Stomach (tissue), 9 donors: ENCODE data around the gene CEP85L. TPM values are rescaled to one million over a fixed set of nuclear protein-coding genes. Genes with fewer than 3 reads are reported as not detected.

ENCODE experiments used
- DNase-seq, 2 donors: peaks; one replicate each; pipeline versions ENCODE4 v3.0.0 to v3.0.0-alpha.2; 2013 to 2019
- H3K27ac ChIP-seq, 5 donors: fragments of 200-600 bp in 4 of 5; sonication (generic) in 4 of 5; one replicate each; pipeline ENCODE4 v1.5.1; 2013 to 2019; ENCODE audit warnings: mild to moderate bottlenecking in 1 of 5, moderate library complexity in 1 of 5
- H3K27me3 ChIP-seq, 3 donors: fragments of 200-600 bp; sonication (generic); one replicate each; pipeline ENCODE4 v1.5.1; 2017 to 2019; ENCODE audit warnings: mixed run types in 1 of 3
- H3K36me3 ChIP-seq, 4 donors: fragments of 200-600 bp; sonication (generic); 1 replicate in 3 of 4; 2 replicates in 1 of 4; pipeline ENCODE4 v1.5.1; 2016 to 2019
- H3K4me1 ChIP-seq, 4 donors: fragments of 200-600 bp; sonication (generic); one replicate each; pipeline ENCODE4 v1.5.1; 2016 to 2019
- H3K4me3 ChIP-seq, 4 donors: fragments of 200-600 bp; sonication (generic) in 3 of 4; one replicate each; pipeline ENCODE4 v1.5.1; 2016 to 2019; ENCODE audit warnings: mild to moderate bottlenecking in 1 of 4
- H3K9me3 ChIP-seq, 4 donors: fragments of 200-600 bp; sonication (generic); one replicate each; pipeline ENCODE4 v1.5.1; 2016 to 2019
- CTCF ChIP-seq, 7 experiments: fragments of 450-650 bp in 4 of 7; fragments of 200-600 bp in 3 of 7; sonication (generic) in 3 of 7; IDR thresholded peaks; one replicate each; pipeline ENCODE4 v1.5.1; 2016 to 2019; ENCODE audit warnings: antibody characterized with exemption in 7 of 7, control low read depth in 2 of 7, mild to moderate bottlenecking in 1 of 7
- EP300 ChIP-seq: sonication (generic); formaldehyde crosslinking; IDR thresholded peaks from one replicate; pipeline ENCODE4 v1.6.1; 2017; ENCODE audit warnings: antibody characterized with exemption
- POLR2A ChIP-seq, 4 donors: fragments of 450-650 bp; IDR thresholded peaks; one replicate each; pipeline ENCODE4 v1.6.1; 2016; ENCODE audit warnings: antibody characterized with exemption in 4 of 4, control low read depth in 2 of 4, mild to moderate bottlenecking in 1 of 4, moderate library complexity in 1 of 4
- POLR2AphosphoS5 ChIP-seq, 3 donors: sonication (generic); formaldehyde crosslinking; IDR thresholded peaks; one replicate each; pipeline ENCODE4 v1.6.1; 2016; ENCODE audit warnings: antibody characterized with exemption in 3 of 3
- WGBS, 5 donors: extraction: QIAGEN DNeasy Blood & Tissue Kit in 3 of 5; methylation state at CpG; one replicate each; pipeline versions ENCODE4 v1.1.5 to v1.1.7; 2013 to 2018; 5-methylcytosine and 5-hydroxymethylcytosine counted together
- intact Hi-C: fragments of 100-400 bp; cut with DNase I; formaldehyde crosslinking; loops from one replicate; pipeline ENCODE4 v1.15.1; 2023; ENCODE audit warnings: low total_unique reads
- polyA plus RNA-seq, 3 donors: library from polyadenylated mRNA; stranded (reverse); fragments of 200-250 nt; gene quantifications; one replicate each; pipeline ENCODE4 v1.2.3, GENCODE V29; 2013
- total RNA-seq, 5 donors: library from RNA; depleted of rRNA; stranded (reverse); fragments of >200 nt; gene quantifications; one replicate each; pipeline versions ENCODE4 v1.1.0 to v1.2.3, GENCODE V29; 2014 to 2016
- donor health status: healthy with polysubstance abuse.
- donor health status: Bipolar disorder and iron deficiency.
- donor health status: healthy.

The CEP85L gene
- total and polyA plus RNA-seq, 8 donors, result 1.5 to 67.7 (median 8.7) TPM

DNA sequence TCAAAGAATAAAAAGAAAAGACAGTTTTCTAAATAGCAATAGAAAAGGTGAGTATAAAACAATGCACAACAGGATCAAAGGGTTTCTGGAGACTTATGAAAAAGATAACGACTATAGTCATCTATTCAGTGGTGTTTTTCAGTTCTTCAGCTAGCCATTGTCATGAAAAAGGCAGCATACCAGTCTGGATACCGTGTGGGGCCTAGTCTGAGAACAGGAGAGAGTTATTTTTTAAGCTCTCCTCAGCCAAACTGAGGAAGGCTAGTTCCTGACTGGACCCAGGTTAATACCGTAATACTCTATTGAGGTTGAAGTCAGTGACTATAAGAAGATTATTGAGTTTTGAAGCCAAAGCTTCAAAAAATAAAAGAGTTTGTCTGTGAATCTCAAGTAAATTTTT is 53.8 kb downstream of the CEP85L start:
- no peak for TF ChIP-seq EP300
- no peak for TF ChIP-seq POLR2A (IDR thresholded peaks at IDR 0.05)
- TF ChIP-seq CTCF (IDR thresholded peaks at IDR 0.05), result no peak
- TF ChIP-seq POLR2AphosphoS5 (IDR thresholded peaks at IDR 0.05), result no peak
- H3K27me3 ChIP-seq, result no peaks in the 10 kb centered on the region
- H3K9me3 ChIP-seq, result no peaks in the 10 kb centered on the region
- peaks cover 0 to 39% (median 7%) of the 10 kb centered on the region in 4 donors for H3K4me1 ChIP-seq
- 75 to 86% (median 76%) methylated on average over 3 of the region's 3 CpGs for WGBS, 5 donors
- DNase-seq, result no peak
- no peak overlapping the region for H3K4me3 ChIP-seq
- no peak overlapping the region for H3K27ac ChIP-seq
- H3K36me3 ChIP-seq, result no peaks in the 10 kb centered on the region
- intact Hi-C loops, result no loop called here

GRCh38 chr6:118596774-118597320 is 54.5 kb downstream of the CEP85L start:
- Histone ChIP-seq H3K36me3 (no peaks in the 10 kb centered on the region), H3K27ac (no peak overlapping the region), H3K9me3 (no peaks in the 10 kb centered on the region), H3K27me3 (no peaks in the 10 kb centered on the region), H3K4me3 (no peak overlapping the region), H3K4me1 (peaks cover 2 to 42% (median 8%) of the 10 kb centered on the region in 4 donors)
- TF ChIP-seq EP300, result no peak
- no peak for TF ChIP-seq POLR2AphosphoS5 (IDR thresholded peaks at IDR 0.05)
- TF ChIP-seq CTCF (IDR thresholded peaks at IDR 0.05), result no peak
- no peak for TF ChIP-seq POLR2A (IDR thresholded peaks at IDR 0.05)
- intact Hi-C loops, result no loop called here
- DNase-seq, result no peak
- 87 to 91% (median 90%) methylated on average over 5 of the region's 5 CpGs for WGBS, 5 donors

DNA sequence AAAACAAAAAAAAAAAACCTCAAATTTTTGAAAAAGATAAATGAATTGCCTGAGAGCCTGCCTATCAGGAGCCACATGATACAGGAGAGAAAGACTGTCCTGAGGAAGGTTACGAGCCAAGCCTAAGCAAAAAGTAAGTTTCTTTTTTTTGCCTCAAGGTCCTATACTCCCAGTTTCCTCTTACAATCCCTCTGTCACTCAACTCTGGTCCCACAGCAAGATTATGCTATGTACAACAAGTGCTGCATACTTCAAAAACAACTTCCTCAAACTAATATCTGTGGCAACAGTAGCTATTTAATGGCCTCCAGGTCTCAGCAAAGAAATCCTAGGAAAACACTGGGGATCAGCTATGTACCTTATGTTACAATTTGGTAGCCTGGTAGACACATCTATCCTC is 56.5 kb downstream of the CEP85L start:
- peaks cover 0 to 56% (median 20%) of the 10 kb centered on the region in 4 donors for H3K4me1 ChIP-seq
- H3K36me3 ChIP-seq, result no peaks in the 10 kb centered on the region
- no peak for TF ChIP-seq EP300
- no peak for TF ChIP-seq CTCF (IDR thresholded peaks at IDR 0.05)
- no peak for TF ChIP-seq POLR2AphosphoS5 (IDR thresholded peaks at IDR 0.05)
- no peak for TF ChIP-seq POLR2A (IDR thresholded peaks at IDR 0.05)
- H3K27me3 ChIP-seq, result no peaks in the 10 kb centered on the region
- no peak overlapping the region for H3K4me3 ChIP-seq
- 91 to 97% (median 95%) methylated on average over 1 of the region's 1 CpG for WGBS, 5 donors
- intact Hi-C loops, result no loop called here
- H3K27ac ChIP-seq, result no peak overlapping the region
- no peaks in the 10 kb centered on the region for H3K9me3 ChIP-seq
- no peak for DNase-seq

DNA sequence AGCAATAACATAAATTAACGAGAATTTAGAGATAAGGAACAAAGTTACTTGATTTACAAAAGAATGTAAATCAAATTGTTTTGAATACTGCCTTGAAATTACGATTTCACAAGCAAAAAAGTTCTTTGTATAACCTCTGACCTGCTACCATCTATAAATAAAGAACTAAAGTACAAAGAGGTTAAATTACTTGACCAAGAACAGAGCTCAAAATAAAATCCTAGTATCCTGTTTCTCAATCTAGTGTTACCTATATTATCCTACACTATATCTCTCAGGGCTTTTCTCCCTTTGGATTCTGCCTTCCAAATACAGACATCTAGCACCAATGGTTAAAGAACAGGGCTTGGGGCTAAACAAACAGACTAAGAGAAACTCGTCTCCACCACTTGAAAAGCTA is 59.5 kb downstream of the CEP85L start:
- DNase-seq, result no peak
- Histone ChIP-seq H3K4me3 (no peak overlapping the region), H3K27ac (no peak overlapping the region), H3K4me1 (peaks cover 9 to 64% (median 26%) of the 10 kb centered on the region in 4 donors), H3K36me3 (no peaks in the 10 kb centered on the region), H3K9me3 (no peaks in the 10 kb centered on the region), H3K27me3 (no peaks in the 10 kb centered on the region)
- no peak for TF ChIP-seq POLR2AphosphoS5 (IDR thresholded peaks at IDR 0.05)
- no peak for TF ChIP-seq CTCF (IDR thresholded peaks at IDR 0.05)
- TF ChIP-seq EP300, result no peak
- TF ChIP-seq POLR2A (IDR thresholded peaks at IDR 0.05), result no peak
- 43 to 64% (median 57%) methylated on average over 3 of the region's 3 CpGs for WGBS, 5 donors
- intact Hi-C loops, result no loop called here
